Fibroblast of mammary gland (primary cell): ENCODE measurements around the gene DPF3.

Source experiments
- DNase-seq: peaks from one replicate; pipeline ENCODE4 v3.0.0-alpha.2; 2010; ENCODE audit warnings: low read depth
- H3K4me3 ChIP-seq: 2 replicates; pipeline ENCODE4 v1.5.1; 2011; ENCODE audit warnings: low read depth, mild to moderate bottlenecking, low read length, moderate library complexity; ENCODE audit not compliant: control insufficient read depth
- TF ChIP-seq, protein P1 (sequence below): conservative IDR thresholded peaks from 2 replicates; pipeline ENCODE4 v1.5.1; 2011; ENCODE audit warnings: low read depth, low read length, inconsistent platforms; ENCODE audit not compliant: control insufficient read depth, insufficient read depth

The DPF3 gene

DNA sequence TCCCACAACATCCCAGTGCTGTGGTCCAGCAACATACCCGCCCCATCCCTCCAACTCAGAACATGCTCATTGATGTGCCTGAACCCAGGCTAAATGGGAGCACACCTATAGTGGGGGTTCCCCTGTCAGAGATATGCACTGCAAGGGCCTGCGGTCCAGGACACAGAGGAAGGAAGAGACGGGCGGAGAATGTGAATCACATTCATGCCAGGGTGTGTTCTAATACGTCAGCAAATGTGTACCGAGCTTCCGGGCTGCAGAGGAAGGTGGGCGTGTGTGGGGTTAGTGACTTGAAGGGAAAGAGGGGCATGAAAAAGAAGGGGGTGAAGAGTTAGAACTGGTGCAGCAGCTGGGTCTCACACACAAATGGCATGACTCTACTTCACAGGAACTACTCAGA, 83.7 kb downstream of the DPF3 start:
- TF ChIP-seq, protein P1, sequence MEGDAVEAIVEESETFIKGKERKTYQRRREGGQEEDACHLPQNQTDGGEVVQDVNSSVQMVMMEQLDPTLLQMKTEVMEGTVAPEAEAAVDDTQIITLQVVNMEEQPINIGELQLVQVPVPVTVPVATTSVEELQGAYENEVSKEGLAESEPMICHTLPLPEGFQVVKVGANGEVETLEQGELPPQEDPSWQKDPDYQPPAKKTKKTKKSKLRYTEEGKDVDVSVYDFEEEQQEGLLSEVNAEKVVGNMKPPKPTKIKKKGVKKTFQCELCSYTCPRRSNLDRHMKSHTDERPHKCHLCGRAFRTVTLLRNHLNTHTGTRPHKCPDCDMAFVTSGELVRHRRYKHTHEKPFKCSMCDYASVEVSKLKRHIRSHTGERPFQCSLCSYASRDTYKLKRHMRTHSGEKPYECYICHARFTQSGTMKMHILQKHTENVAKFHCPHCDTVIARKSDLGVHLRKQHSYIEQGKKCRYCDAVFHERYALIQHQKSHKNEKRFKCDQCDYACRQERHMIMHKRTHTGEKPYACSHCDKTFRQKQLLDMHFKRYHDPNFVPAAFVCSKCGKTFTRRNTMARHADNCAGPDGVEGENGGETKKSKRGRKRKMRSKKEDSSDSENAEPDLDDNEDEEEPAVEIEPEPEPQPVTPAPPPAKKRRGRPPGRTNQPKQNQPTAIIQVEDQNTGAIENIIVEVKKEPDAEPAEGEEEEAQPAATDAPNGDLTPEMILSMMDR = no peak
- no peak overlapping the region for H3K4me3 ChIP-seq
- DNase-seq = no peak

- no peak overlapping the region for H3K4me3 ChIP-seq
- TF ChIP-seq, protein P1 = no peak
- no peak for DNase-seq
Measured at GRCh38 chr14:72809063-72809462, 84.8 kb downstream of the DPF3 start.

GRCh38 chr14:72808564-72808963, 85.3 kb downstream of the DPF3 start:
- TF ChIP-seq, protein P1 = no peak
- H3K4me3 ChIP-seq = no peak overlapping the region
- DNase-seq = no peak

DNA sequence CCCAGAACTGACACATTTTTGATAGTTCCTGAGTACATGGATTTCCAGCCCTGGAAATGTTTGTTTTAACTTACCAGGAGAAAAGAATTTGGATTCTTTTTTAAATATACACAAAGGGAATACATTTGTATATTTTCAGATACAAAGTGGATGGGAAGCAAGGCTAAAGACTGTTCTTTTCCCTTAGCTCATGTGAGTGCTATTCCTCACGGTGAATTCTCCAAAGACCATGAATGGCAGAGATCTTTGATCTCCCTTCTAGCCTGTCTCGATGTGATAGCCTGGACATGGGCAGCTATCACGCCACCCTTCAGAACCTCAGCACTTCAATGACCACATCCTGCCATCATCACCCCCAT, 91.3 kb downstream of the DPF3 start:
- TF ChIP-seq, protein P1 = no peak
- no peak for DNase-seq
- H3K4me3 ChIP-seq = no peak overlapping the region

DNA sequence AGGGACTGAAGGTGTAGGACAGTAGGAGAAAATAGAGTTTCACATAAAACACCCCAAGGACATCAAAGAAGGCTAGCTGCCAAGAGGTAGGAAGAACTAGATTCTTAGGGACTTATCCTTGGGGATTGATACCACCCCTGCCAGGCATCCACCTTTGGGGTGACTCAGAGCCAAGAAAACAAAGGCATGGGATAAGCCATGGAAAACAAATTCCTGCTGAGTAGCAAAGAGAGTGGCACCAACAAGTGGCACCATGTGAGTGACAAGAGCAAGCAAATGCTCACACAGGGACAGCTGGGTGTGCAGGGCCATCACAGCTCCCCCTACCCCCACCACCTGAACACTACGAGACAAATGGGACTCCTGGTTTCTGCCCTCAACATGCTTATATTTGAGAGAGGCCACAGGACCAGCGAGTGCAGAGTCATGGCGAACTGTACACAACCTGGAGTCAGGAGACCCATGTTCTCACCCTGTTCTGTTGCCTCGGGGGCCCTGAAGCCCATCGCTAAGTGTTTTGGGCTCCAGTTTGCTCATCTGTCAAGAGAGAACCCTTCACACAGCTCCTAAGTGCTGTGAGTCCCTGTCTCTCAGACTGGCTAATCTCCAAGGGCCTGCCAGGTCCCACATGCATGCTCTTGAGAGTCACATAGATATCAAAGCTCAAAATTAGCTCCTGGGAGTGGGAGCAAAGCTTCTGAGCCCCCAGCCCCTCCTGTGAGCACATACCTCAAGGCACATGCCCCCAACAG, 91.9 kb downstream of the DPF3 start:
- H3K4me3 ChIP-seq = no peak overlapping the region
- no peak for DNase-seq
- TF ChIP-seq, protein P1 = no peak

- TF ChIP-seq, protein P1 = no peak
- peak; percentile 95 for DNase-seq
- no peak overlapping the region for H3K4me3 ChIP-seq
Measured at GRCh38 chr14:72801381-72801812, 92.5 kb downstream of the DPF3 start.
